MM.1S (cell line): Measurements from ENCODE around the gene CELF4.

ENCODE experiments used
- CTCF ChIP-seq: fragments of 300-600 bp; sonication (generic); IDR thresholded peaks from 2 replicates; pipeline ENCODE4 v1.5.1; 2016; ENCODE audit warnings: antibody characterized with exemption, low read length, mixed read lengths
- EZH2 ChIP-seq: fragments of 300-600 bp; sonication (generic); optimal IDR thresholded peaks from 2 replicates; pipeline ENCODE3; 2017; ENCODE audit warnings: low read depth, mild to moderate bottlenecking, antibody characterized with exemption, low read length, mixed read lengths
- EZH2phosphoT487 ChIP-seq: fragments of 300-600 bp; sonication (generic); IDR thresholded peaks from 2 replicates; pipeline ENCODE4 v1.6.1; 2018; ENCODE audit warnings: antibody characterized with exemption, low read length

- TF ChIP-seq CTCF = no peak
- TF ChIP-seq EZH2 = no peak
- no peak for TF ChIP-seq EZH2phosphoT487
Measured at GRCh38 chr18:37473195-37473840, 92.3 kb downstream of the CELF4 start.
